Posterior cingulate gyrus (tissue), 11 donors: ENCODE measurements around the gene WDR93.

ENCODE experiments used
- DNase-seq, 10 donors: peaks; one replicate each; pipeline versions ENCODE4 v3.0.0 to v3.0.0-alpha.2; 2020 to 2021; ENCODE audit warnings: mixed read lengths in 3 of 10
- intact Hi-C: fragments of 100-400 bp; cut with DNase I; formaldehyde crosslinking; loops from one replicate; pipeline ENCODE4 v1.15.1; 2023

WDR93 gene

GRCh38 chr15:89746386-89746780 is 55.8 kb downstream of the WDR93 start:
- intact Hi-C loops: no loop called here
- no peak for DNase-seq

- DNase-seq: peak in 2 of 10 donors; percentile 65 to 67
- intact Hi-C loops: no loop called here
Observed at GRCh38 chr15:89747708-89748682, 57.4 kb downstream of the WDR93 start.

GRCh38 chr15:89749054-89749453 is 58.4 kb downstream of the WDR93 start:
- peak in 3 of 10 donors; percentile 35 to 51 (median 40) for DNase-seq
- intact Hi-C loops: no loop called here

DNA sequence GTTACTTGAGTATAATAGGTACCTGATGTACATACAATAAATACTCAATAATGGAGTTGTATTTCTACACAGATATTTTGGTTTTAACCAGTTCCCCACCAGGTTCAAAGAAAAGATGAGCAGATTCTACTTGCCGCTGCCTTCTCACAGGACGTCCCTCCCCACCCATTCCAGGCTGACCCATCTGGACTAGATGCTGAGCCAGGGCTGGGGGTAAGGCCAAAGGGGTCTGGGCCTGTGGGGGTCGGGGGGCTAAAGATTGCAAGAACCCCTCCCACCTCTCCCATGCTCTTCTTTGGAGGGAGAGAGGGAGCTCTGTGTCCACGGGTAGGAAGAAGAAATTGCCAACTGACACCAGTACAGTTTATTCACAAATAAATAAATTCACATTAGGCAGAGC is 58.9 kb downstream of the WDR93 start:
- intact Hi-C loops: no loop called here
- DNase-seq: peak in 2 of 10 donors; percentile 21 to 55

GRCh38 chr15:89749951-89750559 is 59.4 kb downstream of the WDR93 start:
- intact Hi-C loops: no loop called here
- DNase-seq: peak in 5 of 10 donors; percentile 25 to 87 (median 77)

GRCh38 chr15:89750560-89751542 is 60.2 kb downstream of the WDR93 start, which contains the start of gene MESP1:
Gene MESP1, minus strand, starts transcription at chr15:89751249. Its CDS starts 18 bp downstream, at chr15:89751231.
- intact Hi-C loops: no loop called here
- DNase-seq: peak; percentile 82 to 98 (median 88)

- DNase-seq: peak in 2 of 10 donors; percentile 25 to 57
- intact Hi-C loops: no loop called here
Observed at GRCh38 chr15:89751748-89752147, 61.1 kb downstream of the WDR93 start.

- intact Hi-C loops: no loop called here
- peak in 3 of 10 donors; percentile 13 to 62 (median 19) for DNase-seq
Observed at GRCh38 chr15:89753855-89754254, 63.2 kb downstream of the WDR93 start.

DNA sequence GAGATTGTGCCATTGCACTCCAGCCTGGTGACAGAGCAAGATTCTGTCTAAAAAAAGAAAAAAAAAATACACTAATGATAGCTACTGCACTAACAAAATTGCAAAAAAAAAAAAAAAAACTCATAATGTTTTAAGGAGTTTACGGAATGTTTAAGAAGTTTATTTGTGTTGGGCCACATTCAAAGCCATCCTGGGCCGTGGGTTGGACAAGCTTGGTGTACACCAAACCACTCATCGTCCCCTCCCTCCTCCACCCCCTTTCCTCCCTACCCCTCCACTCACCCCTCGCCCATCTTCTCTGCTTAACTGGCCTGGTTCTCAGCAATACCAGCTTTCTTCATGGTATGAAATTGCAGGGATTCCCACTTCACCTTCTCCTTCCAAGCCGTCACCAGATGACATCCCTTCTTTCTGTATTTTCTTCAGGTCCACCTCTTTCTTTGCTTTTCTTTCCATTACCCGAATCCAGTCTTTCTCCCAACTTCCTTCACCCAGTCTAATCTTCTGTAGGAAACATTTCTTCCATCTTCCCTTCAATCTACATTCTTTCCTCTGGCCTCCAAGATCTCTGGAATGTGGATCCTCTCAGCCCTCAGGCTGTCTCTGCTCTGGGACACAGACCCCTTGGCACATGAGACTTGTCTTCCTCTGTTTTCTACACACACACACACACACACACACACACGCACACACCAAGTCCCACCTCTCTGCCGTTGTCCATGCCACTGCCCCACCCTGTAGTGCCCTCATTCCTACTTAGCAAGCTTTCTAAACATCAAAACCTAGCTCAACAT is 63.9 kb downstream of the WDR93 start:
- peak in 3 of 10 donors; percentile 35 to 52 (median 35) for DNase-seq
- intact Hi-C loops: no loop called here

DNA sequence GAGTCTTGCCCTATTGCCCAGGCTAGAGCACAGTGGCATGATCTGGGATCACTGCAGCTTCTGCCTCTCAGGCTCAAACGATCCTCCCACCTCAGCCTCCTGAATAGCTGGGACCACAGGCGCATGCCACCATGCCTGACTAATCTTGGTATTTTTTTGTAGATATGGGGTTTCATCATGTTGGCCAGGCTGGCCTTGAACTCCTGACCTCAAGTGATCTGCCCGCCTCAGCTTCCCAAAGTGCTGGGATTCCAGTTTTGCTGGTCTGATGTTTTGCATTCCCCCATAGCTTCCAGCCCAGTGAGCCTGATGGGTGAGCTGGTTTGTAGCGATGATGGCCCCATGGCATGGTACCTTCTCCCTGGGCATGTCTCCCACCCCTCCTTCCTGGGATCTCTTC is 65.1 kb downstream of the WDR93 start:
- intact Hi-C loops: no loop called here
- DNase-seq: peak in 1 of 10 donors; percentile 63

- intact Hi-C loops: no loop called here
- no peak for DNase-seq
Observed at GRCh38 chr15:89756897-89757296, 66.3 kb downstream of the WDR93 start.

DNA sequence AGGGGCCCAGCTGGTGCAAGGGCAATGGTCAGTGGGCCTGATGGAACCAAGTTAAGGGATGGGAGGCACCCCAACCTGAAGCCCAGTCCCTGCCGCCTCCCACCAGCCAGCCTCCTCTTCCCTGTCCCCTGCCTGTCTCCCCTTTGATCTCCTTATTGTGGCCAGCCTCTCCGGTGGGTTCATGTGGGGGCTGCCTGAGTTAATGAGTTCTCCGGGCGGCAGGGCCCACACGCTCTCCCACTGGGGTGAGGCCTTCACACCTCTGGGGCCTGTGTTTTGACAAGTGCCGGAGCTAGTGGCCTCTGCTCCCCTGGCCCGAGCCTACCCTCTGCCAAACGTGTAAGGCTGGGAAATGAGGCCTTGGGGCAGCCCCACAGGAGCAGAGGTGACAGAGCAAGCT is 67.7 kb downstream of the WDR93 start:
- no peak for DNase-seq
- intact Hi-C loops: no loop called here

GRCh38 chr15:89758981-89759380 is 68.4 kb downstream of the WDR93 start:
- DNase-seq: peak in 1 of 10 donors; percentile 54
- intact Hi-C loops: no loop called here

DNA sequence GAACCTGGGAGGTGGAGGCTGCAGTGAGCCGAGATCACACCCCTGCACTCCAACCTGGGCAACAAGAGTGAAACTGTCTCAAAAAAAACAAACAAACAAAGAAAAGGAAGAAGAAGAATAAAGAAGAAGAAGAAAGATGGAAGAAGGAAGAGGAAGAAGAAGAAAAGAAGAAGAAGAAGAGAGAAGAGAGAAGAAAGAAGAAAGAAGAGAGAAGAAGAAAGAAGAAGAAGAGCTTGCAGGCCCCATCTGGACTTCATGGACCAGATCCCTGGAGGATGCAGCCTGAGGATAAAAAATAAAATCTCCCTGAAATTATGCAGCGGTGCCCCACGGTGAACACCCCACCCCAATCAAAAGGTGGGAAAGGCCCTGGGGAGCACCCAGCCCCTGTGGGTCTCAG is 69.2 kb downstream of the WDR93 start:
- peak in 1 of 10 donors; percentile 52 for DNase-seq
- intact Hi-C loops: loop anchor here (1.0 kb wide), 1 partner anchor 115 kb away; no protein-coding TSS in a partner anchor

DNA sequence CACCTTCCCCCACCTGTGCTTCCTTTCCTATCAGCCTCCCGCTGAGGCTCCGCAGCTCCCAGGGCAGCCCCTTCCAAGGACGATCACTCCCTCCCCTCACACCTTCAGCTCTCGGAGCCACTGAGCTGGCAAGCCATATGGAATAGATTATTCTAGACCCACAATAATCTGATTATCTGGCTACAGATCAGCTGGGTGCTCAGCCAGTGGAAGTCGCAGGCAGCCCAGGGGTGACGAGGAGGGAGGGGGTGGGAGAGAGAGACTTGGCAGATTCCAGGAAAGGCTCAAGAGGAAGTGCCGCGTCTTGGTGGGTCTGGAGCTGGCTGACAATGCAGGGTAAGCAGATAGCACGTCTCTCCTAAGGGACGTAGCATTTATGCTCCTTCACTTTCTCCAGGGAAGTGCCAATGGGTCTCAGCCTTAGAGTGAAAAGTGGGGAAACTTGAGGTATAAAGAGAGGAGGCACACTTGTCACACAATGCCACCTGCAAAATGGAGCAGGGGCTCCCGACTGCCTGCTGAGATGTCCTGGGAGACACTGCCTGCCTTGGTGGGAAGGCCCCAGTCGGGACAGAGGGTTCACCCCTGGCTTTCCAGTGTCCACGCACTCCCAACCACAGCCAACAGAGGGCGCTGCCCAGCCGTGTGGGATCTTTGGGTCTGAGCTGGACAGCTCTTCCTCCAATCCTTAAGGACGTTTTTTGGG is 69.8 kb downstream of the WDR93 start:
- peak; percentile 61 to 96 (median 78) for DNase-seq
- intact Hi-C loops: loop anchor here (1.0 kb wide), 1 partner anchor 115 kb away; no protein-coding TSS in a partner anchor

GRCh38 chr15:89761009-89761831 is 70.6 kb downstream of the WDR93 start:
- peak in 4 of 10 donors; percentile 12 to 59 (median 51) for DNase-seq
- intact Hi-C loops: no loop called here

DNA sequence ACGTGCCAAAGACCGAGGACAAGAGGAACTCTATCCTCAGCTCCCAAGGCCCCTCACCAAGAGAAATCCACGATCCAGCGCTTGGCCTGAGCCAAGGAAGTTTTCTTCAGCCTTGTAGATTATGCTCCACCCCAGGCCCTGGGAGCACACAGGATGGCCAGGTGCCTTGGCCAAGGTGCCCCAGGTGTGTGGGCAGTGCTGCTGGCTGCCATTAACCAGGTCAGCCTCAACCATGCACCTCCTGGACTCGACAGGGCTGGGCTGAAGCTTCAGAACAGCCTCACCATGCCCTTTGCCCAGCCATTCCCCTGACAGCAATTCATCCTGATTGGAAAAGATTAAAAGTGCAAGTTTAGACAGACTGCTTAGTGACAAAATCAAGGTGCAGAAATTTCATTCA is 71.3 kb downstream of the WDR93 start:
- peak in 3 of 10 donors; percentile 21 to 46 (median 31) for DNase-seq
- intact Hi-C loops: no loop called here

DNA sequence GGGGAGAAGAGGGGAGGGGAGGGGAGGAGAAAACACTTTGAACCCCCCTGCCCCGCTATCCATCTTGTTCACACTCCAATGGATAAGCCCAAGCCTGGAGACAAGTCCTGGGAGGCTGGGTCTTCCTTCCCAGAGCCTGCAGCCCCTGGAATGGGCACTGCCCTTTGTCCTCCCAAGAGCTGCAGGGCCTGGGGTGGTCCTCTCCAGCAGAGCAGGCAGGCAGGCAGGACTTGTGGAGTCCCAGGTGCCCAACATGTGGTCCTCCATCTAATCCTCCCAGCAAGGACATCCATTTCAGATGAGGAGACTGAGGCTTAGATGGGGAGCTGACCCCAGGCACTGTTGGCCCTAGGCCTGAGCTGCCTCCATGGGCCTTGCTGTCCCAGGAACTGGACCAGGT is 75.1 kb downstream of the WDR93 start:
- DNase-seq: peak in 2 of 10 donors; percentile 28 to 40
- intact Hi-C loops: no loop called here
